GM15510 (cell line): ENCODE results near the gene TAOK1.

Source experiments
- POLR2A ChIP-seq: IDR thresholded peaks from 3 replicates; pipeline ENCODE4 v1.6.1; 2011; ENCODE audit warnings: borderline replicate concordance; ENCODE audit not compliant: insufficient read length; ENCODE audit errors: extremely low read depth

Gene TAOK1

DNA sequence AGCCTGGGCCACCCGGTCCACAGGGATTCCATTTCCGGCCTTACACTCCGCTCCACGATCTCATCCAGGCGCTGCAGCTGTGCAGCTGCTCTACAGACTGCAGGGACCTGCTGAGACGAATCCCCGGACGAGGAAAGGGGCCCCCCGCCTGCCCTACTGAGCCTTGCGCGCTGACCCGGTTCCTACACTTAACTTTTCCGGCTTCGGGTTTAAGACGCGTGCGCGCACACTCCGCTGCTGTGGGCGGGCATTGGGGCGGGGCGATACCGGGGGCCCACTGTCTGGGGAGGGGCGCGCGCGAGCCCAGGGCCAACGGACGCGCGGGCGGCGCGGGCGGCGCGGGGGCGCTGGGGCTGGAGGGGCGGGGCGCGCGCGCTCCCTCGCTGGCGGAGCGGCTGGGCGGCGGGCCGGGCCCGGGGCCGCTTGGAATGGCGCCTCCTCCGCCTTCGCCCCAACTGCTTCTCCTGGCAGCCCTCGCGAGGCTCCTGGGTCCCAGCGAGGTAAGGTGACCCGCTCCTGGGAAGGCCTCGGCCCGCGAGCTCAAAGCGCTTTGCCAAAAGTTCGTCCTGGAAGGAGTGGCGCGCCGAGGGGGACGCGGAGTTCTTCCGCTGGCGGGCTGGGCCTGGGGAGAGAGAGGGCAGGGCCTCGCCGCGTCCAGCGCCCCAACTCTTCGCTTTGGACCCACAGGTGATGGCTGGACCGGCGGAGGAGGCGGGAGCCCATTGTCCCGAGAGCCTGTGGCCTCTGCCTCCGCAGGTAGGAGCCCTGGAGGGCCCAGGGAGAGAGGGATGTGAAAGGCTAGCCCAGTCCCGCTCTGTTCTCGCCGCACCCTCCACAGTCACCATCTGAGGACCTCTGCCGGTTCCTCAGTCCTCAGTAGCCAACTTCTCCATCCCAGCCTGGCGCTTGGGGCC, 178.4 kb downstream of the TAOK1 start, which contains the start of gene TP53I13:
TSS of gene TP53I13 (plus strand) at position 371 of the 914 bp plus-strand sequence. CDS start at position 429, 58 bp downstream.
- TF ChIP-seq POLR2A = peak; percentile 82

DNA sequence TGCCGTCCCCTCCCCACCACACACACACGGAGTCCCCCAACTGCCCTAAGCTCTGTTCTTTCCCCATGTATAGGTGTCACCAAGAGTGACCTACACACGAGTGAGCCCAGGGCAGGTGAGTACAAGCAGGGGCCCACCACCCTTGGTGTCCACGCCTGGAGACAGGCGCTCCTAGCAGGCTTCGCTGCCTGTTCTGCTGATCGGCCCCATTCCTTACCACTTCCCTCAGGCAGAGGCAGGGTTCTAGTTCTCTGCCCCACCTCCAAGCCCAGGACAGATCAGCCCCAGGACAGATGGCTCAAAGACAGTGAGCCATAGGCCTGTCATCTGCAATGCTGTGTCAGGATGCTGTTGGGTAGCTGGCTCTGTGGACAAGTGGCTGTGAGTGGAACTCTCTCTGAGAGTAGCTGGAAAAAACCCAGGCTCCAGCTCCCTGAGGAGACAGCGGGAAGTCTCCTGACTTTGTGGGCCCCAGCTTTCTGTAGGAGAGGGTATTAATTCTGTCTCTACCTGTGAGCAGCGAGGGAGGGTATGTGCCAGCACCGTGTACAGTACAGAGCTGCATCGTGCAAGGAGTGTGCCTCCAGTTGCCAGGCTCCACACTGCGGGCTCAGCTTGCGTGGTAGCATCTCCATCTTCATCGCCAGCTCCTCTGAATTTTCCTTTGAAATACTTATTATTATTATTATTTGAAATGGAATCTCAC, 179.2 kb downstream of the TAOK1 start:
- no peak for TF ChIP-seq POLR2A

DNA sequence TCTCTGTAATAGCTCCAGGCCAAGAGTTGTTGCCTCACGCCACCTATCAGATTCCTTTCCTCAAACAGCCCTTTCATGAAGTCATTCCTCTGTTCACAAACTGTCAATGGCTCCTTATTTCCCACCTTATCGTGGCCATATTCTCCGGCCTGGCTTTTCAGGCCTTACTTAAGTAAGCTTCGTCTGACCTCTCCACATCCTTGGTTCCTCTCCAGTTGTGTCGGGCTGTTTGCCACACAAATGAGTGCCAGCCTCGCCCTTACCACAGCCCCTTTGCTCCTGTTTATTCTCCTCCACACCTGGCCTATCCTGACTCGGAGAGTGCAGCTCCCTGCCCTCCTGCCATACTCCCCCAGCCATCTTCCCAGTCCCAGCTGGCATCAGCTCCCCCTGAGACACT, 180.4 kb downstream of the TAOK1 start:
- no peak for TF ChIP-seq POLR2A

DNA sequence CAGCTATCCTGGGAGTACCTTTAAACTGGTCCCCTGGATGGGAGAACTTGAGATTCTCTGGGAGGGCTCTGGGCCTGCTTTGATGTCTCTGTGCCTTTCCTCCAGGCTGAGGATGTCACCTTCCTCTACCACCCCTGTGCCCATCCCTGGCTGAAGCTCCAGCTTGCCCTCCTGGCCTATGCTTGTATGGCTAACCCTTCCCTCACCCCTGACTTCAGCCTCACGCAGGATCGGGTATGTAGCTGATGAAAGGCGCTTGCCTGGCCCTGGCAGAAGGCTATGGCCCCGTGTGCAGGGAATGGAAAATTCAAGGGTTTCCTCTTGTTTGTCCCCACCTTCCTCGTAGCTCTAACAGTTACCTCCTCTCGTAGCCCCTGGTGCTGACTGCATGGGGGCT, 181.3 kb downstream of the TAOK1 start:
- TF ChIP-seq POLR2A = no peak

DNA sequence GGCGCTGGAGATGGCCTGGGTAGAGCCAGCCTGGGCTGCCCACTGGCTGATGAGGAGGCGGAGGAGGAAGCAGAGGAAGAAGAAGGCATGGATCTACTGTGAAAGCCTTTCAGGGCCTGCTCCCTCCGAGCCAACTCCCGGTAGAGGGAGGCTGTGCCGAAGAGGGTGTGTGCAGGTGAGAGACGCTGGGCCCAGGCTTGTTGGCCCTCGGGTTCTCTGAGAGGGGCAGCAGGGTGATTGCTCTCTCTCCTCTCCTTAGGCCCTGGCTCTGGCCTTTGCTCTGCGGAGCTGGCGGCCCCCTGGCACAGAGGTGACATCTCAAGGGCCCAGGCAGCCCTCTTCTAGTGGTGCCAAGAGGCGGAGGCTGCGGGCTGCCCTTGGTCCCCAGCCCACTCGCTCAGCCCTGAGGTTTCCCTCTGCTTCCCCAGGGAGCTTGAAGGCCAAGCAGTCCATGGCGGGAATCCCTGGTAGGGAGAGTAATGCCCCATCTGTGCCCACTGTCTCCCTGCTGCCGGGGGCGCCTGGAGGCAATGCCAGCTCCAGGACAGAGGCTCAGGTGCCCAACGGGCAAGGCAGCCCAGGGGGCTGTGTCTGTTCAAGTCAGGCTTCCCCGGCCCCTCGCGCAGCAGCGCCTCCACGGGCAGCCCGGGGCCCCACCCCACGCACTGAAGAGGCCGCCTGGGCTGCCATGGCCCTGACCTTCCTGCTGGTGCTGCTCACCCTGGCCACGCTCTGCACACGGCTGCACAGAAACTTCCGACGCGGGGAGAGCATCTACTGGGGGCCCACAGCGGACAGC, 181.9 kb downstream of the TAOK1 start:
- no peak for TF ChIP-seq POLR2A

DNA sequence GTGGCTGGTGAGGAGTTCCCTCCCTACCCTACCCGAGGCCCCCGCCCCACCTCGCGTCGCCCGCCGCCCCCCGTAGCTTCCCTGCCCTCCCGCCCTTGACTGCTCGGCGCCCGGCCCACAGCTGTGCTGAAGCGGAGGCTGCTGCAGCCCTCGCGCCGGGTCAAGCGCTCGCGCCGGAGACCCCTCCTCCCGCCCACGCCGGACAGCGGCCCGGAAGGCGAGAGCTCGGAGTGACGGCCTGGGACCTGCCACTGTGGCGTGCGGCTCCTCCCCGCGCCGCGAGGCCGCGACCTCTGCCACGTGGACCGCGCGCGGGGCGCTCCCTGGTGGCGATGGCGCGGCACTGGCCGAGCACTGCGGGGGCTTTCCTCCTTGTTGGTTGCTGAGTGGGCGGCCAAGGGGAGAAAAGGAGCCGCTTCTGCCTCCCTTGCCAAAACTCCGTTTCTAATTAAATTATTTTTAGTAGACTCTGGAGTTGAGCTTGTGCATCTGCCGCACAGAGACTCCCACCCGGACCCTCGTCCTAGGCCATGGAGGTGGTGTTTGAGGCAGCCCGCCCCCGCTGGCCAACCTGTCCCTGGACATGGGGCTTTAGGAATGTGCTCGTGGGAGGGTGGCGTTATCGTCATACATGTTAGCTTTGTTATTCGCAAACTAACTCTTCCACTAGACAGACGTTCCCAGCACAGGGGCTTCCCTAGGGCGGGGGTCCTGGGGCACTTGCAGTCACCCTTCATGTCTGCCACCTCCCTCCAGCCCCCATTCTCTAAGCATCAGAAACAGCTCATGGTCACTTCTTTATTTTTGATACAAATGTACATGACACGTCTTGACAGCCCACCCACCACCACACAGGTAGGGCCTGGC, 182.8 kb downstream of the TAOK1 start:
- no peak for TF ChIP-seq POLR2A

DNA sequence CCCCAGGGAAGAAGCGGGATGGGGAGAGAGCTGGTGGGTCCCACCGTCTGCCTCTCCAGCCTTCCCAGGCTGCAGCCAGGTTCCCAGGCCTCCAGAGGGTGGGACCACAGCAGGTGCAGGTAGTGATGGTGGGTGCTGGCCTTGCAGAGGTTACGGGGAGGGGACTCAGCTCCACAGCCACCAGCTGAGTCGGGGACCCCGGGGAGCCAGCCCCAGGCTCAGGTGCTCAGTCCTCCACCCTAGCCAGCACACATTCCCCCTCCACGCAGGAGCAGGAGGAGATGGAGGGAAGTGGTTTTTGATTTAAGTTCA, 183.4 kb downstream of the TAOK1 start:
- TF ChIP-seq POLR2A = no peak

DNA sequence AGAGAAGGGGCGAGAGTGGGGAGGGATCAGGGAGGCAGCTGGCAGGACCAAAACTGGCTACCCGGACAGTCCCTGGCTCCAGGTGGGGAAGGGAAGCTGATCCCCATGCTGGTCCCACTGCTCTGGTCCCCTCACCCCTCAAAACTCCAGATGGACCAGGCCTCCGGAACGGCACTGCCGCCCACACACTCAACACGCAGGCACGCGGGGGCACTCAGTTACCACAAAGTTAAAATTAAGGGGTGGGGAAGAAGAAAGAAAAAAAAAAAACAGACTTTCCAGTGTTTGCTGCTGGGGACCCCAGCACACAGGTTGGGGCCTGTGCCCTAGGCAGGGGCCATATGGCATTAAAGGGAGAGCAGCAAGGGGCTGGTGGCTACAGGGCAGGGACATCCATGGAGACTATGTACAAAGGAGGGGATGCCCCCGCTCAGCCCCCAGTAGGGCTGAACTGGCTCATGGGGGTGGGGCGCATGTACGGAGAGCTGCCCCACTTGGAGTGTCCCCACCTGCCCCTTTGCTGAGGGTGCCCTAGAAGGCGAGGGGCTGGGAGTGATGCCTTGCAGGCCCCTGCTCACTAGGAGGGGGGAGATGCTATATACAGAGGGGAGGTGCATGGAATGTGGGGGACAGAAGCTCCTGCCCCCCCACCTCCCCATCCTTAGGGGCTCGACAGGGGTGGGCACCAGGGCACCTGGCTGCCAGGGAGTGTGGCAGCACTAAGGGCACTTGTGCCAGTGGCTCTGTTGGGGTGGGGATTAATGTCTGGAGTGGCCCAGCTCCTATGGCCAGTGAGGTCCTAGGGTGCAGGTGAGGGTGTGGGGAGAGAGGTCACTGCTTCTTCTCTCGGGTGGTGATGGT, 183.9 kb downstream of the TAOK1 start:
- no peak for TF ChIP-seq POLR2A

DNA sequence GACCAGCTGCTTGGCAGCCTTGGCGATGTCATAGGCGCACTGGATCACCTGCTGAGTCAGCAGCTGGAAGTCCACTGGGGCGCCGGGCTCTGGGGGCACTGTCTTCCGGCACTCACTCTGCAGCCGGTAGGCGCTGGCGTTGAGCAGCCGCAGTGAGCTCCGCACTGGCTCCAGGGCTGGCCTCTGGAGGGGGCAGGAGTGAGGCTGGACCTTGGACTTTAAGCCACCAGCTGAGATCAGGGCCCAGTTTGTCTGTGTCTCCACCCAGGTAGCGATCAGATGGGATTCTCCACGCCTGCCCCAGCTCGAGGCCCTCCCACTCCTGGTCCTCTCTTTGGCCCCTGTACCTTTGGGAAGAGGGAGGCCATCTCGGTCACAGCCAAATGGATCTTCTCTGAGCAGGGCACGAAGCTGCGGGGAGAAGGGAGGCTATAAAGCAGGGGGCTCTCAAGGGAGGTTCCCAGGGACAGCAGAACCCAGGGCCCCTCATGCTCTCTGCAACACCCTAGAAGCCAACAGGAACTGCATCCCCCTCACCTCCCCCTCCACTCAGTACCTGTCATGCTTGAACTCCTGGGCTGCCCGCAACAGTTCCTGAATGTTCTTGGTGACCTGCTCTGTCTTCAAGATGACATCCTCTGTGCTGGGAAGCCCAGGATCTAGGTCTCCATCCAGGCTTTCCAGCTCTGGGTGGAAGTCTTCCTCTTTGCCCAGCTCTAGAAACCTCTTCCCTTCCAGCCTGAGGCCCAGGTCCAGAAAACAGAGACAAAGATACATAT, 184.8 kb downstream of the TAOK1 start:
- TF ChIP-seq POLR2A = no peak

DNA sequence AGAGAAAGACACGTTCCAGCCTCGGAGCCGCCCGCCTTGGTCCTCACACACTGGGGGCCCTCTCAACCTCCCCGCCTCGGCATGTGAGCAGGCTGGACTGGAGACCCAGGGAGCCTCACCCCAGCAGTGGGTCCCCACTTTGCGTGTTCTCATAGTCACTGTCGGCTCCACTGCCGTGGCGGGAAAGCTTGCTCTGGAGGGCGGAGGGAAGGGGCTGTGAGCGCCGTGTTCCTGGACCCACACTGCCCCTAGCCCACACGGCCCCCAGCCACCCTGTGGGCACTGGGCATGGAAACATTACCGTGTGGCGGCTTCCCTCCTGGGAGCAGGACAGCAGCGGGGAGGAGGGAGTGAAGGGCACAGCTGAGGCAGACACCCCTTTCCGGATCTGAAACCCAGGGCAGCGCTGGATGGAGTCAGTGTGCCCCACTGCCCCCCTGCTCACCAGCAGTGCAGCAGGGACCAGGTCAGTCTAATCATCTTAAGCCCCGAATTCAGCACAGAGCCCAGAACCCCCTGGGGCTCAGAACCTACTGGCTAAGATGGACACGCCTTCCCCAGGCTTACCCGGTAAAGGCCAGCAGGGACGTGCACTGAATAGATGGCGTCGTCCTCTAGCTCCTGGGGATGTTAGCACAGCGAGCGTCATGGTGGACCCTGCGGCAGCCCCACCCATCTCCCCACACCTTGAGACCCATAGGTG, 185.5 kb downstream of the TAOK1 start:
- TF ChIP-seq POLR2A = no peak

DNA sequence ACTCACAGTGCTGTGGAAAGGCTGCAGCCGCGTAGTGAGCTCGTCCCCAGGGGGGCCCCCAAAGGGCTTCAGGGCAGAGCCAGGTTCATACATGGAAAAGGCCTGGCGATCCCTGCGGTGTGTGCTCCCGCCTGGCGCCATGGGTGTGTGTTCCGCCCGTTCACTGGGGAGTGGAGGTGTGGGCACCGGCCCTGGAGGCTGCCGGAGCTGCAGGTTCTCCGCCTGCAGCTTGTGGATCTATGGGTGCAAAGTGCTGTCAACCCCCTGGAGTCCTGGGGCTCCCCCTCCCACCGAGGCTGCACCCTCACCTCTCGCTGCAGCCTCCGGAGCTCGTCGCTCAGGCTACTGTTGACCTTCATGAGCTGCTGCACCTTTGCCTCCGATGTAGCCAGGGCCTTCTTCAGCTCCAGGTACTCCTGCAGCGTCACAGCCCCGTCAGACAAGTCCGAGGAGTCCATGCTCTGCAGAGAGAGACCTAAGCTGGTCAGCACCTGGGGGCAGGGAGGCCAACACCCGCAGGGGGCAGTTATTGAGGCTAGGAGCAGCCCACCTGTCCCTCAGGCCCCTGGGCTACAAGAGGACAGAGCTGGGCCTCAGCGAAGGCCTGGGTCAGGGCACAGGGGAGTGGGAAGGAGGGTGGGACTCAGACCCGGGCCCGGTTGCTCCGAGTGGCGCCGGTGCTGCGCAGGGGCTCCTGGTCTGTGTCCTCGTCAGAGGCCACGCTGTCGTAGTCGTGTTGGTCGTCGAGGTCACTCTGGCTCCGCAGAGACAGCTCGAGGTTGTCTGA, 186.2 kb downstream of the TAOK1 start:
- TF ChIP-seq POLR2A = no peak
